Activated naive CD4-positive, alpha-beta T cell treated with anti-CD3 and anti-CD28 coated beads, Interleukin-2, amount 10 ng/mL, durations not matched to agents 7 days and 5 days (primary cell): ENCODE data around the gene RAB32.

Source experiments
- CTCF ChIA-PET: fragments of 350-600 bp; sonication (Branson Sonifier 250); formaldehyde crosslinking; loops from one replicate; lab custom pipeline; 2021; ENCODE audit warnings: antibody characterized with exemption; lab: Charles Lee
- DNase-seq: peaks from one replicate; pipeline ENCODE4 v3.0.0-alpha.2; 2020
- H3K27ac Mint-ChIP-seq: one replicate; pipeline ENCODE4 v1.8.0; 2021; ENCODE audit warnings: mild to moderate bottlenecking, moderate library complexity, mixed read lengths
- H3K27me3 Mint-ChIP-seq: one replicate; pipeline ENCODE4 v1.8.0; 2021; ENCODE audit warnings: mild to moderate bottlenecking, mixed read lengths
- H3K36me3 Mint-ChIP-seq: one replicate; pipeline ENCODE4 v1.8.0; 2021; ENCODE audit warnings: mixed read lengths
- H3K4me1 Mint-ChIP-seq: one replicate; pipeline ENCODE4 v1.8.0; 2021; ENCODE audit warnings: mixed read lengths
- H3K4me3 Mint-ChIP-seq: one replicate; pipeline ENCODE4 v1.8.0; 2021; ENCODE audit warnings: mild to moderate bottlenecking, moderate library complexity, mixed read lengths
- H3K9me3 Mint-ChIP-seq: one replicate; pipeline ENCODE4 v1.8.0; 2021; ENCODE audit warnings: mixed read lengths

RAB32 gene

GRCh38 chr6:146595972-146596731 lies 52.5 kb downstream of the RAB32 start:
- Mint-ChIP-seq H3K9me3 (no peaks in the 10 kb centered on the region), H3K4me1 (no peaks in the 10 kb centered on the region), H3K4me3 (no peak overlapping the region), H3K27ac (no peak overlapping the region), H3K27me3 (peaks cover 14% of the 10 kb centered on the region), H3K36me3 (no peaks in the 10 kb centered on the region)
- CTCF ChIA-PET: no interaction called here
- no peak for DNase-seq

- no peaks in the 10 kb centered on the region for H3K4me1 Mint-ChIP-seq
- no peaks in the 10 kb centered on the region for H3K9me3 Mint-ChIP-seq
- no peak within 1 kb of the TSS for H3K27ac Mint-ChIP-seq
- H3K36me3 Mint-ChIP-seq: no peaks in the 10 kb centered on the region
- DNase-seq: no peak
- H3K4me3 Mint-ChIP-seq: no peak within 1 kb of the TSS
- CTCF ChIA-PET: no interaction called here
- peaks cover 13% of the 10 kb centered on the region for H3K27me3 Mint-ChIP-seq
These were observed 55.3 kb downstream of the RAB32 start, which contains the start of gene ADGB for GRCh38 chr6:146598772-146599405. ADGB (plus strand) TSS chr6:146598972; CDS start chr6:146599041, 69 bp downstream.

- no peaks in the 10 kb centered on the region for H3K9me3 Mint-ChIP-seq
- H3K27me3 Mint-ChIP-seq: peaks cover 7% of the 10 kb centered on the region
- no peaks in the 10 kb centered on the region for H3K36me3 Mint-ChIP-seq
- CTCF ChIA-PET: no interaction called here
- DNase-seq: no peak
- no peak overlapping the region for H3K4me3 Mint-ChIP-seq
- no peak overlapping the region for H3K27ac Mint-ChIP-seq
- no peaks in the 10 kb centered on the region for H3K4me1 Mint-ChIP-seq
These were observed 57.7 kb downstream of the RAB32 start for GRCh38 chr6:146601352-146601751.

GRCh38 chr6:146602526-146602925 lies 58.9 kb downstream of the RAB32 start:
- Mint-ChIP-seq H3K27me3 (peaks cover 7% of the 10 kb centered on the region), H3K27ac (no peak overlapping the region), H3K4me1 (no peaks in the 10 kb centered on the region), H3K4me3 (no peak overlapping the region), H3K36me3 (no peaks in the 10 kb centered on the region), H3K9me3 (no peaks in the 10 kb centered on the region)
- CTCF ChIA-PET: no interaction called here
- DNase-seq: no peak
